GM19193 (cell line): ENCODE measurements around the gene TJP1.

Experiments
- POLR2A ChIP-seq: IDR thresholded peaks from 4 replicates; pipeline ENCODE4 v1.6.1; 2011; ENCODE audit not compliant: insufficient read depth, insufficient read length; ENCODE audit errors: extremely low read depth

The TJP1 gene

DNA sequence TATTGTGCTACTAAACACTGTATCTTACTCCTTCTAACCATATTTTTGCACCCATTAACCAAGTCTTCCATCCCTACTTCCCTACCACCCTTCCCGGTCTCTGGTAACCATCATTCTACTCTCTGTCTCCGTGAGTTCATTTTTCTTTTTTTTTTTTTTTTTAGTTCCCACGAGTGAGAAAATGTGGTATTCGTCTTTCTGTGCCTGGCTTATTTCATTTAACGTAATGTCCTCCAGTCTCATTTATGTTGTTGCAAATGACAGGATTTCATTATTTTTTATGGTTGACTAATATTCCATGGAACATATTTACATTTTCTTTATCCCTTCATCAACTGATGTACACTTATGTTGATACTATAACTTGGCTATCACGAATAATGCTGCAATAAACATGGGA lies 31.7 kb downstream of the TJP1 start:
- no peak for TF ChIP-seq POLR2A

DNA sequence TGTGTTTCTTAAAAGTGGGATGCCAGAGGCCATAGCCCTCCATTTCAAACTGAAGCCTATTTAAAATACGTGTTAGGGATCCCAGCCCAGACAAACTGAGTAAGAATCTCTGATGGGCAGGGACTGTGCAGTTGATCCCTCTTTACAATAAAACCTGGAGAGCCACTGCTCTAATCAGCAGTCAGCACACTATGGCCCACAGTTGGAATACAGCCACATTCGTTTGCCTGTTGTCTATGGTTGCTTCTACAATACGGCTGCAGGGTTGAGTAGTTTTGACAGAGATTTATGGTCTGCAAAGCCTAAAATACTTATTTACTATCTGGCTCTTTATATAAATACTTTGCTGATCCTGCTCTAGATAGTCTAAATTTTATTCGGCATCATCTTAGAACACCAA lies 32.4 kb downstream of the TJP1 start:
- no peak for TF ChIP-seq POLR2A

DNA sequence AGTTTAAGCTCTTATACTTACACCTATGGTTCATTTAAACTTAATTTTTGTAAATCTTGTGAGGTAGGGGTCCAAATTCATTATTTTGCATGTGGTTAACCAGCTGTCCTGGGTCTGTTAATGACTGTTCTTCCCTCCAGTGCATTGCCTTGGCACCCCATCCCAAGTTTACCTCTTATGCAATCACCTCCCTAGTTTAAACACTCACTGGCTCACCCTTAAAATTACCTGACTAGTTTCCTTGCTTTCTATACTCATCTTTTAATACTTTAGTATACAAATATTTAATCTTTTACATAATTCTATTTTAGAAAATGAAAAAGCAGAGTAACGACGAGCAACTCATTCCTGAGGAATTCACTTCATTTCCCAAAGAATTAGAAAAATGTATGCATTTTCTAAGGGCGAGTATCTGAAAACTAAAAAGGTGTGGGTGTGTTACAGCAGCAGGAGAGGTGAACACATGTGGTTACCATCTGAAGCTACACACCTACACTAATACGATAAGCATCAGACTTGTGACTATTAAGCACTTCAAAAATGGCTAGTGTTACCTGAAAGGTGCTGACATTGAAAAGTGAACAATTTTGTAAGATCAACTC lies 33.7 kb downstream of the TJP1 start:
- no peak for TF ChIP-seq POLR2A

DNA sequence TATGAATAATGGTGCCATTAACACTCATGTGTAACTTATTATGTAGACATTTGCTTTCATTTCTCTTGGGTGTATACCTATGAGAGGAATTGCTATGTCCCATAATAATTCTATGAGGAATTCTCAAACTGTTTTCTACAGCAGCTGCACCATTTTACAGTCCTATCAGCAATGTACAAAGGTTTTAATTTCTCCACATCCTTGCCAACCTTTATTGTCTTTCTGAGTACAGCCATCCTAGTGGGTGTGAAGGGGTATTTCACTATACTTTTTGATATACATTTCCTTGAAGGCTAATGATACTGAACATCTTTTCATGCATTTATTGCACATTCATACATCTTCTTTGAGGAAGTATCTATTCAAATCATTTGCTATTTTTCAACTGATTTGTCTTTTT lies 34.5 kb downstream of the TJP1 start:
- no peak for TF ChIP-seq POLR2A

DNA sequence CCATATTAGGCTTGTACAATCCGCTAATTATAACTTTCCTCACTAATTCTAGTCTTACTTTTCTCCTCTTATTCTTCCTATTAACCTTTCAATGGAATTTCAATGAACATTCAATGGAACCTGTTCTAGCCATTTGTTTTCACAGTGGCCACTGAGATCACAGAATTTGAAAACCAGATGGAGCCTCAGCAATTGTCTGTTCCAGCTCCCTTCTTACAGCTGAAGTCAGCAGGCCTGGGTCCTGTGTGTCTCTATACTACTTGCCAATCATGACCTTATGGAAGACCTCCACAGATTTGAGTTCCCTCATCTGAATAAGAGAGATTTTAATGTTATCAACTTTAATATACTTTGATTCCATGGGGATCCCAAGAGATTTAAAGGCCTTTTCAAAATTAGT lies 36.6 kb downstream of the TJP1 start:
- TF ChIP-seq POLR2A: no peak

DNA sequence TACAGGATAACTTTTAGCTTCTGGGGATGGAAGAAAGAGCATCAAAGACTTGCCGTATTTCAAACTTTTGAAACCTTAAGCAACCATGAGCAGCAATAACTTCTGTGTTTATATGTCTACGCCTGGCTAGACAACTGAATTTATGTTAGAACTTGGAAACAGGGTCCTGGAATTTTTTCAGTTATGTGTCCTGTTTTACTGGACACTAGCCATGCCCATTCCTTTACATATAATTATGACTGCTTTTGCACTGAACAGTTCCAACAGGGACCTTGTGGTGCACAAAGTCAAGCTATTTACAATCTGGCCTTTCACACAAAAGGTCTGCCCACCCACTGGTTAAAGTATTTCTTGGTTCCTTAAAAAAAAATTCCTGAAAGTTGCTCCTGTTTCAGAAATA lies 37.1 kb downstream of the TJP1 start:
- TF ChIP-seq POLR2A: no peak

DNA sequence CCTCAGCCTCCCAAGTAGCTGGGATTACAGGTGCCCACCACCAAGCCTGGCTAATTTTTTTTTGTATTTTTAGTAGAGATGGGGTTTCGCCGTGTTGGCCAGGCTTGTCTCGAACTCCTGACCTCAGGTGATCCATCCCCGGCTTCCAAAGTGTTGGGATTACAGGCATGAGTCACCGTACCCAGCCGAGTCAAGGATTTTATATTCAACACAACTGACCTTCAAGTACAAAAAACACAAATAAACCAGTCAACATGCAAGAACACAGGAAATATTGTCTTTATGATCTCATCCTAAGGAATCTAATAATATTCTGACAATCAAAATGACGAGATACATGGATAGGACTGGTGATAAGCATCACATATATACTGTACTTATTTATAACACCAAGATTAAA lies 37.9 kb downstream of the TJP1 start:
- no peak for TF ChIP-seq POLR2A

DNA sequence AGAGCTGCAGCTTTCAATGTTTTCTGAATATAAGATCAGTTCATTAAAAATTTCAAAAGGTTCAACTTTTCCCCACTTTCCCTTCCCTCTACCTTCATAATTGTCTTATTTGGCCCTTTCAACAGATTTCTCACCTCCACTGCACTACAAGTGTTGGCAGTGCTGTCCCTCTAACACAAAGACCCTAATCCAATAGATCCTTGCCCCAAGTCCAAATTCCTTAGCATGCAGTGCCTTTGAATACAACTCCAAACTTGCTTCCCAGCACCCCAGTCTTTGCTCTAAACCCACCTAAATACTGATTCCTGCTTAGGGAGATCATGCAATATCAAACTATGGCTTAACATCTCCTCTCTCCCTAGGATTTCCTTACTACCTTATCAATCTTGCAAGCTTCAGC lies 43.9 kb downstream of the TJP1 start:
- no peak for TF ChIP-seq POLR2A

DNA sequence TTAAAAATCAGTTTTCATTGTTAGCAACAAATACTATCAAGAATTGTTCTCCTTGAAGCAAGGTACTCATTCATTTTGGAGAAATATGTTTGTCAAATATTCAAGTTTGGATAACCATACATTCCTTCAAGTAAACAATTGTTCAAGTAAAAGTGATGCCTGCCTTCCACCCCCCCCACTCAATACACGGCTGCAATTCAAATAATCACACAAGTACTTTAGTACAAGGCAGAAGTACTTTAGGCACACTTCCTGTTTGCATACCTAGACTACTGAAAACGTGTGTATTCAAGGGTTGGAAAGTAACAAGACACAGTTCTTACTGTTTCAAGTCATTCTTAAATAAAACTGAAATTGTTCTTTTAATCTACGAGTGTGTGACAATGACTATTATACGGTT lies 45.4 kb downstream of the TJP1 start:
- no peak for TF ChIP-seq POLR2A

DNA sequence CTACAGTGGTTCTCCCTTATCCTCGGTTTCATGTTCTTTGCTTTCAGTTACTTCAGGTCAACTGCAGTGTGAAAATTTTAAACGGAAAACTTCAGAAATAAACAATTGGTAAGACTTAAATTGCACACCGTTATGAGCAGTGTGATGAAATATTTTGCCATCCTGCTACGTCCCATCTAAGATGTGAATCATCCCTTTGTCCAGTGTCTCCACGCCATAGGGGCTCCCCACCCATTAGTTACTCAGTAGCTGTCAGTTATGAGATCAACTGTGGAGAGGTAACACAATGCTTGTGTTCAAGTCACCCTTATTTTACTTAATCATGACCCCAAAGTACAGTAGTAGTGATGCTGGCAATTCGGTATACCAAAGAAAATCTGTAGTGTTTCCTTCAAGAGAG lies 47.4 kb downstream of the TJP1 start:
- TF ChIP-seq POLR2A: no peak

DNA sequence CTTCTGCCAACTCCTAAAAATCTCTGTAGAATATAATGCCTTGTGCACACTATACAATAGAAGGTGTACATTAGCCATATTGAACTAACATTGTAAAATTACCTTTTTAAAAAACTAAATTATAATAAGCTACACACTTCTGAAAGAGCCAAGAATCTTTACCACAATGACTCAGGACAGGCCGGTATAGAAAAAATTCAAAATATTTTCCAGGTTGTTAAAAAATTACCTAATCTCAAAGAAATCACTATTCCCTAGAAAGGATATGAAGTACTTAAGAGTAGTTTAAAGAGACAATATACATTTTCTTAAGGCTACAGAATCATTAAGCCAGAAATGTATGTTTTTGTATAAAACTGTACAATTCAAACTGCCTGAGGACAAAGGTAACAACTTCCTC lies 48.5 kb downstream of the TJP1 start:
- no peak for TF ChIP-seq POLR2A

DNA sequence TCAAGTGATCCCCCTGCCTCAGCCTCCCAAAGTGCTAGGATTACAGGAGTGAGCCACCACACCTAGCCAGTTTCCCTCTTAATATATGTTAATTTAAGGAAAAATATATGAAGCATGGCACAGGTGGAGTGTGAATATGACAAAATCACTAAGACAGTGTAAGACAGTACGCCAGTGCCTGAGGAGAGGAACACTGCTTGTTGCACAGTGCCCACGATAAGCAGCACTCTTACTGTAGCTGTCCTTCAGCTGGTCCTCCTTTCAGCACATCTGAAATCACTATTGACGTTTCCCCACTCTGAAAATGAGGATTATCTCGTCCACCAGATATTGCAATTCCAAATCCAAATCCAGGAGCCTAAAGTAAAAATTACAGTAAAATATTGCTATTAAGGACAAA lies 49.3 kb downstream of the TJP1 start:
- no peak for TF ChIP-seq POLR2A

DNA sequence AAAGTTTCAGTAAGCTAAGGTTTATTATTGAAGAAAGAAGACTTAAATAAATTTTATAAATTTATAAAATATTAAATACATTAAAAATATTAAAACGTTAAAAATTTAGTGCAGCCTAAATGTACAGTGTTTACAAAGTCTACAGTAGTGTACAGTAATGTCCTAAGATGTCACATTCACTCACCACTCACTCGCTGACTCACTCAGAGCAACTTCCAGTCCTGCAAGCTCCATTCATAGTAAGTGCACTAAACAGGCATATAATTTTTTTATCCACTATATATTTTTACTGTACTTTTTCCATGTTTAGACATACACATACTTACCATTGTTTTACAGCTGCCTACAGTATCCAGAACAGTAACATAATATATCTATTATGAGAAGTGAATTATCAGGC lies 51.5 kb downstream of the TJP1 start:
- no peak for TF ChIP-seq POLR2A

DNA sequence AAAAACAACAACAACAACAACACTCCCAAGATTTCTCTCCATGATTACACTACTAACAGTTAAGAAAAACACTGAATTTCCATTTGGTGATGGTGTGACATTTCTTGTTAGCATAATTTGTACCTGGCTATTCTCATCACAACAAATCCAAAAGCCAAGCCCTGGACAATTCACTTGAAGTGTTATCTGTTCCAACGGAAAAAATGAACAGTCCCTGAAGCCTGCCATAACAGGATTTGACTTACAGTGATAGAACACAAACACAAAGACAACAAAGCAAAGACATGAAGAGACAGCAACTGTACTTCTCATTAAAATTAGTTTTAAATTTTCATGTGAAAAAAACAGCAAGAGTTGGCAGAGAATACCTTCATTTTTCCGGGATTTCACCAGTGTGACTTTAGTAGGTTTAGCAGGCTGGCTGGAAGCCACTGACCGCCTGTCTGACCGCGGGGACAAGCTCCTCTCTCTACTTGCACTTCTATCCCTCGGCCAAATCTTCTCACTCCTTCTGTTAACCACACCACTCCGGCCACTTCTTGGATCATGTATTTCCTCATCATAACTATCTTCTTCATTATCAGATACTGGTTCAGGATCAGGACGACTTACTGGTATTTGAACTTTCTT lies 56.3 kb downstream of the TJP1 start:
- no peak for TF ChIP-seq POLR2A

DNA sequence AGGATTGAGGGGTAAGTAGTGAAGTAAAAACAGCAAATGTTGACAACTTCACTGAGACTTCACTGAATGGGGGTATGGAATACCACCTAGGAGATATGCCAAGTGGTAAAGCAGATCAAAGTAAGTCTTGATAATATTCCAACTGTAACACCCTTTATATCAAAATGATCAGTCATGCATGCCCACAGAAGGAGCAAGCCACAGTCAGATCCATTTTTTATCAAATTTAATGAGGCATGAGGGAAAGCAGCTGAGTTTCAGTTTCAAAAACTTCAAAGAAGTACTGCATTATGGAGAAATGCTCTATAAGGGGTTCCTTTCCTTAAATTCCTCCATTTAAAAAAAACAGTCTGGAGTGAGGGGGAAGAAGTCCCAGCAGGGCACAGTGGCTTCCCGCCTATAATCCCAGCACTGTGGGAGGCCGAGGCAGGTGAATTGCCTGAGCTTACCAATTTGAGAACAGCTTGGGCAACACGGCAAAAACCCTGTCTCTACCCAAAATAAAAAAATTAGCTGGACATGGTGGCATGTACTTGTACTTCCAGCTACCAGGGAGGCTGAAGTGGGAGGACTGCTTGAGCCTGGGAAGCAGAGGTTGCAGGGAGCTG lies 56.9 kb downstream of the TJP1 start:
- no peak for TF ChIP-seq POLR2A

DNA sequence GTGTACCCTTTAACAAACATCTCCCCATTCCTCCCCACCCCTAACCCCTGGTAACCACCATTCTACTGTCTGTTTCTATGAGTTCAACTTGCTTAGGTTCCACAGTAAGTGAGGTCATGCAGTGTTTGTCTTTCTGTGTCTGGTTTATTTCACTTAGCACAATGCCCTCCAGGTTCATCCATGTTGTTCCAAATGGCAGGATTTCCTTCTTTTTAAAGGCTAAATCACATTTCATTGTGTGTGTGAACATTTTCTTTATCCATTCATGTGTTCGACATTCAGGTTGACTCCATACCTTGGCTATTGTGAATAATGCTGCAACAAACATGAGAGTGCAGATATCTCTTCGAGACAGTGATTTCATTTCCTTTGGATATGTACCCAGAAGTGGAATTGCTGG lies 62.7 kb downstream of the TJP1 start:
- no peak for TF ChIP-seq POLR2A

DNA sequence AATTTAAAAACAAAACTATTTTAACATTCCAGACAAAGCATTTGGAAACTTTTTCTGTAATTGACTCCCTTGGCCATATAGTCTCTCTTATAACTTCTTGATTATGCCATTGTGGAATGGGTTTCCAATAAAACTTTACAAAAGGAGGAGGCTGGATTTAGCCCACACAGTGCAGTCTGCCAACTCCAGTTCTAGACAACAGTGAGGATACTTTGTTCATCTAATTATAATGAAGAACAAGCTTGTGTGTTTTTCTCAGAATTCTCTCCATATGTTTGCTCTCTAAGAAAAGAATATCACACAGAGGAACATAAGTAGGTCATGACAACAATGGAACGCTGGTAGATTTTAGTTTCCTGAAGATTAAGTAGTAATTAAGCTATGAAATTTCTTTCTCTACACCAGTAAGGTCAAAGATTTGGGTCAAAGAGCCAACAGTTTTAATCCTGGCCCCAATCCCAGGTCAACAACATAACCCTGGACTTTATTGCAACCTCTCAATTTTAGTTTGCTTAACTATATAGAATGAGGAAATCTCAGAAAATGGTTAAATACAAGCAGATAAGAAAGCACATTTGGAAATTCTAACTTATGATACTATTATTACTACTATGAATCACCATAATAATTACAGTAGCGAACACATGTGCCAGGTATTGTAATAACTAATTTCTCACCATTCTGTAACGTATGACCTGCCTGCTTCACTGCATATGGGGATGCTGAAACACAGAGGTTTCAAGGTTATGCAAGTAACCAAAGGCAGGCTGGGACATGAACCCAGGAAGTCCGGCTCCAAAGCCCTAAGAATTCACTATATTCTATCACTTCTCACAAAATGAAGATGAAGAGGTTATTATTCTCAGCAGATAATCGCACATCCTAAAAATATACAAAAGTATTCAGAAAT lies 65.7 kb downstream of the TJP1 start:
- TF ChIP-seq POLR2A: no peak

DNA sequence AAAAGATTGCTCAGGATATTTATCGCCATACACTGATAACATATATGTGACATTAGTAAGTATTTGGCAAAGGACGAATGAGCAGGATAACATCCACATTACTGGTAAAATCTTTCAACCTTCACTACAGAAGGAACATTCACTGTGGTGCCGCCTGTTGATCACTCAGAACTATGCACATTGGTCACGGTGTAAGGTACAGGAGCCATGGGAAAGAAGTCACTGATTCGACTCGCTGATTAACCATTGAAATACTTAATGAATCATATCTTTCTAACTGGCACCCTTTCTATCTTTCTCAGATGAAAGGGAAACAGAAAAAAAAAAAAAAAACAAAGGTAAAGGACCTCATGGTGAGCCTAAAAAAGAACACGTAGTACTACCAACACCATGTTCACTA lies 68.8 kb downstream of the TJP1 start:
- TF ChIP-seq POLR2A: no peak
